H1 (cell line): ENCODE data around the gene ELL. TPM values are rescaled to one million over a fixed set of nuclear protein-coding genes. Genes with fewer than 3 reads are reported as not detected.

Experiments used
- KDM1A ChIP-seq: fragments of 200-600, 300-600 bp; sonication (generic); IDR thresholded peaks from 2 replicates; pipeline ENCODE4 v1.7.1; 2016; ENCODE audit warnings: mild to moderate bottlenecking, low read length, borderline replicate concordance
- NRF1 ChIP-seq: IDR thresholded peaks from 2 replicates; pipeline ENCODE4 v1.6.1; 2011; ENCODE audit warnings: mild to moderate bottlenecking, low read depth, low read length, improper control_type of control experiment
- RNF2 ChIP-seq: fragments of 200-900, 300-1000 bp; sonication (generic); IDR thresholded peaks from 2 replicates; pipeline ENCODE4 v1.7.1; 2016; ENCODE audit warnings: borderline replicate concordance, low read depth, mild to moderate bottlenecking, antibody characterized with exemption, low read length; ENCODE audit not compliant: poor library complexity, severe bottlenecking; ENCODE audit errors: missing control alignments
- polyA plus RNA-seq, 7 experiments: library from polyadenylated mRNA; depleted of rRNA in 3 of 7; stranded (reverse) in 5 of 7; unstranded in 2 of 7; fragments of >200 nt in 5 of 7; fragments of 200-250 nt in 2 of 7; gene quantifications; 1 replicate in 5 of 7; 2 replicates in 1 of 7; 4 replicates in 1 of 7; pipeline versions ENCODE4 v1.2.1 to v1.2.3, GENCODE V29; 2011 to 2013; ENCODE audit warnings: missing spikeins in 2 of 7, mixed read lengths in 2 of 7
- total RNA-seq: library from RNA; stranded (reverse); fragmentation: NEBNext Ultra II Directional; extraction: Animal tissue kit (Norgen Biotek cat#: 25700); gene quantifications from 2 replicates; pipeline ENCODE4 v1.2.1, GENCODE V29; 2021

Gene ELL
- total and polyA plus RNA-seq, 2 of the 8 experiments (the other 6 are each of a cell fraction or from before 2014, with no cell fraction given), result 5.2 to 10.5 TPM

DNA sequence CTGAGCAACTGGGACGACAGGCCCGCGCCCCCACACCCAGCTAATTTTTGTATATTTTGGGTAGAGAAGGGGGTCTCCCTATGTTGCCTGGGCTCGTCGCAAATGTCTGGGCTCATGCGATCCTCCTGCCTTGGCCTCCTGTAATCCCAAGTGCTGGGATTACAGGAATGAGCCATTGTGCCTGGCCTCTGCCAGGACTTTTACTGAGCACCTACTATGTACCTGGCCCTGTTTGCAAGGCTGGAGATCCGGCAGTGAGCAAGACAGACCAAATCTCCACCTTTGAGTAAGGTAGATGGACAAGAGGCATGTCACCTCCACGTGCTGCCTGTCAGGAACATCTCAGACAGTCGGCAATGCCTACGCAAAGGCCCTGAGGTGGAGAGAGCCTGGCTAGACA lies 14.6 kb upstream of the ELL start (continued):
- TF ChIP-seq RNF2, result no peak
- no peak for TF ChIP-seq NRF1
- TF ChIP-seq KDM1A, result no peak
